Measurements from ENCODE around the gene NIM1K. TPM values are rescaled to one million over a fixed set of nuclear protein-coding genes. Genes with fewer than 3 reads are reported as not detected.

NIM1K gene
- polyA plus RNA-seq, 1 experiment, result 0.72 TPM

- POLR2A ChIA-PET, result no interaction called here
- Histone ChIP-seq H3K27me3 (ENCODE audit: control insufficient read depth, insufficient read depth, low read length) (no peaks in the 10 kb centered on the region), H3K9me3 (ENCODE audit: control insufficient read depth, insufficient read depth, low read length) (no peaks in the 10 kb centered on the region), H3K27ac (ENCODE audit: low read depth, low read length) (no peak overlapping the region), H3K4me3 (ENCODE audit: low read depth, low read length) (no peak overlapping the region)
- CTCF ChIA-PET, result no interaction called here
- no peak for DNase-seq (ENCODE audit: low read depth, low spot score)
- no peak for TF ChIP-seq CTCF (IDR thresholded peaks at IDR 0.05; ENCODE audit: low read depth, low read length)
These were observed 42.0 kb upstream of the NIM1K start for GRCh38 chr5:43150075-43150474.

GRCh38 chr5:43150748-43151147 lies 41.3 kb upstream of the NIM1K start:
- no peaks in the 10 kb centered on the region for H3K27me3 ChIP-seq (ENCODE audit: control insufficient read depth, insufficient read depth, low read length)
- POLR2A ChIA-PET, result no interaction called here
- CTCF ChIA-PET, result no interaction called here
- no peak for DNase-seq (ENCODE audit: low read depth, low spot score)
- no peak overlapping the region for H3K4me3 ChIP-seq (ENCODE audit: low read depth, low read length)
- TF ChIP-seq CTCF (IDR thresholded peaks at IDR 0.05; ENCODE audit: low read depth, low read length), result no peak
- H3K27ac ChIP-seq (ENCODE audit: low read depth, low read length), result no peak overlapping the region
- H3K9me3 ChIP-seq (ENCODE audit: control insufficient read depth, insufficient read depth, low read length), result no peaks in the 10 kb centered on the region

GRCh38 chr5:43152946-43153345 lies 39.1 kb upstream of the NIM1K start:
- H3K27me3 ChIP-seq (ENCODE audit: control insufficient read depth, insufficient read depth, low read length), result no peaks in the 10 kb centered on the region
- no peaks in the 10 kb centered on the region for H3K9me3 ChIP-seq (ENCODE audit: control insufficient read depth, insufficient read depth, low read length)
- H3K27ac ChIP-seq (ENCODE audit: low read depth, low read length), result peak overlapping the region; percentile 31
- ChIA-PET CTCF (interaction anchor here (1.0 kb wide), 1 partner anchor 48 kb away, joined by 3 read pairs; no protein-coding TSS in a partner anchor), POLR2A (no interaction called here)
- H3K4me3 ChIP-seq (ENCODE audit: low read depth, low read length), result no peak overlapping the region
- no peak for TF ChIP-seq CTCF (IDR thresholded peaks at IDR 0.05; ENCODE audit: low read depth, low read length)
- DNase-seq (ENCODE audit: low read depth, low spot score), result peak; percentile 24

GRCh38 chr5:43154469-43154868 lies 37.6 kb upstream of the NIM1K start:
- Histone ChIP-seq H3K27ac (ENCODE audit: low read depth, low read length) (no peak overlapping the region), H3K27me3 (ENCODE audit: control insufficient read depth, insufficient read depth, low read length) (no peaks in the 10 kb centered on the region), H3K4me3 (ENCODE audit: low read depth, low read length) (no peak overlapping the region), H3K9me3 (ENCODE audit: control insufficient read depth, insufficient read depth, low read length) (no peaks in the 10 kb centered on the region)
- no peak for DNase-seq (ENCODE audit: low read depth, low spot score)
- ChIA-PET POLR2A (no interaction called here), CTCF (no interaction called here)
- TF ChIP-seq CTCF (IDR thresholded peaks at IDR 0.05; ENCODE audit: low read depth, low read length), result no peak

- Histone ChIP-seq H3K27me3 (ENCODE audit: control insufficient read depth, insufficient read depth, low read length) (no peaks in the 10 kb centered on the region), H3K4me3 (ENCODE audit: low read depth, low read length) (no peak overlapping the region), H3K9me3 (ENCODE audit: control insufficient read depth, insufficient read depth, low read length) (no peaks in the 10 kb centered on the region), H3K27ac (ENCODE audit: low read depth, low read length) (no peak overlapping the region)
- no peak for TF ChIP-seq CTCF (IDR thresholded peaks at IDR 0.05; ENCODE audit: low read depth, low read length)
- CTCF ChIA-PET, result interaction anchor here (1.2 kb wide), 1 partner anchor 50 kb away, joined by 3 read pairs; no protein-coding TSS in a partner anchor
- POLR2A ChIA-PET, result interaction anchor here (0.6 kb wide), 1 partner anchor 12 kb away, joined by 4 read pairs; no protein-coding TSS in a partner anchor
- no peak for DNase-seq (ENCODE audit: low read depth, low spot score)
These were observed 36.5 kb upstream of the NIM1K start for GRCh38 chr5:43155394-43156096.
